Measurements from ENCODE around the gene PTGDR. TPM values are rescaled to one million over a fixed set of nuclear protein-coding genes. Genes with fewer than 3 reads are reported as not detected.

Gene PTGDR
- total RNA-seq, 2 donors from 2014 or later, result 2.9 to 4.5 TPM

Other genes starting within 250 kb of the PTGDR start
- gene NID2, start 198.6 kb upstream of the PTGDR start, total RNA-seq, result 10 to 100 TPM; 49.8 to 56.9 TPM
- gene PTGER2, start 46.6 kb downstream of the PTGDR start, total RNA-seq, result 1 to 10 TPM; 5.3 to 7.4 TPM